Breast epithelium (tissue), 3 donors: ENCODE data around the gene NTSR2.

ENCODE experiments used
- POLR2AphosphoS5 ChIP-seq, 3 donors: sonication (generic); formaldehyde crosslinking; IDR thresholded peaks; one replicate each; pipeline ENCODE4 v1.6.1; 2017; ENCODE audit warnings: antibody characterized with exemption in 3 of 3
- TF ChIP-seq, protein P1 (sequence below), 3 donors: fragments of 450-650 bp; IDR thresholded peaks; one replicate each; pipeline ENCODE4 v1.5.1; 2016 to 2017; ENCODE audit warnings: antibody characterized with exemption in 3 of 3, mild to moderate bottlenecking in 3 of 3, moderate library complexity in 3 of 3

DNA sequence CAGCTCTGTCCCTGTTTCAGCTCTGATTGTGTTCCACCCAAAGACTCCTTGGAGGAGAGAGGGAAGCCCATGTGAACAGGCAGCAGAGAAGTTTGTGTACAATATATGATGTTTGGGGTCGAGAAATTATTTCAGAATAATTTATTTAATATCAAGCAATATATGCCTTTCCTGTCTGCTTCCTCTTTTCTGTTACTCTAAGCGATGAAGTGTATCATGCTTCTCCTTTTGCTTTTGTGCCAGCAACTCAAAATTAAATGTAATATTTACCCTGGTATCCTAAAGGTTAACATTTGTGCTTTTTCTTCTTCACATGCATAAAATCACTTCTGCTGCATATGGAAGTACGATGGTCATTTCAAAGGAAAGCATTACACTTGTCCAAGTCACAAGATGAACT is 2.4 kb upstream of the NTSR2 start:
- TF ChIP-seq, protein P1, sequence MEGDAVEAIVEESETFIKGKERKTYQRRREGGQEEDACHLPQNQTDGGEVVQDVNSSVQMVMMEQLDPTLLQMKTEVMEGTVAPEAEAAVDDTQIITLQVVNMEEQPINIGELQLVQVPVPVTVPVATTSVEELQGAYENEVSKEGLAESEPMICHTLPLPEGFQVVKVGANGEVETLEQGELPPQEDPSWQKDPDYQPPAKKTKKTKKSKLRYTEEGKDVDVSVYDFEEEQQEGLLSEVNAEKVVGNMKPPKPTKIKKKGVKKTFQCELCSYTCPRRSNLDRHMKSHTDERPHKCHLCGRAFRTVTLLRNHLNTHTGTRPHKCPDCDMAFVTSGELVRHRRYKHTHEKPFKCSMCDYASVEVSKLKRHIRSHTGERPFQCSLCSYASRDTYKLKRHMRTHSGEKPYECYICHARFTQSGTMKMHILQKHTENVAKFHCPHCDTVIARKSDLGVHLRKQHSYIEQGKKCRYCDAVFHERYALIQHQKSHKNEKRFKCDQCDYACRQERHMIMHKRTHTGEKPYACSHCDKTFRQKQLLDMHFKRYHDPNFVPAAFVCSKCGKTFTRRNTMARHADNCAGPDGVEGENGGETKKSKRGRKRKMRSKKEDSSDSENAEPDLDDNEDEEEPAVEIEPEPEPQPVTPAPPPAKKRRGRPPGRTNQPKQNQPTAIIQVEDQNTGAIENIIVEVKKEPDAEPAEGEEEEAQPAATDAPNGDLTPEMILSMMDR (IDR thresholded peaks at IDR 0.05), result no peak
- no peak for TF ChIP-seq POLR2AphosphoS5 (IDR thresholded peaks at IDR 0.05)
